ENCODE results near the gene ORC3.

- no peak for TF ChIP-seq CTCF (IDR thresholded peaks at IDR 0.05)
- no peak for TF ChIP-seq POLR2AphosphoS5 (IDR thresholded peaks at IDR 0.05; ENCODE audit: insufficient read depth in 1 of 2, low read depth in 1 of 2)
Measured at GRCh38 chr6:87551799-87552198, 38.1 kb upstream of the ORC3 start.
